GM18498 (cell line): ENCODE measurements around the gene JAKMIP2.
A peak's percentile ranks its signal among the peaks of the same experiment; 100 is the strongest.
"Not testable (repeated sequence)": the region's sequence is repeated elsewhere in the genome, so short reads cannot be mapped to it uniquely, and the experiment has no call there.

Experiments used
- ATAC-seq: cut with Tn5 transposase; IDR thresholded peaks from one replicate; pipeline ENCODE4 v1.9.1; 2021; ENCODE audit warnings: mild to moderate bottlenecking, moderate library complexity; ENCODE audit not compliant: unreplicated experiment

The JAKMIP2 gene

GRCh38 chr5:147617191-147617606, 165.3 kb downstream of the JAKMIP2 start:
- ATAC-seq: no peak

DNA sequence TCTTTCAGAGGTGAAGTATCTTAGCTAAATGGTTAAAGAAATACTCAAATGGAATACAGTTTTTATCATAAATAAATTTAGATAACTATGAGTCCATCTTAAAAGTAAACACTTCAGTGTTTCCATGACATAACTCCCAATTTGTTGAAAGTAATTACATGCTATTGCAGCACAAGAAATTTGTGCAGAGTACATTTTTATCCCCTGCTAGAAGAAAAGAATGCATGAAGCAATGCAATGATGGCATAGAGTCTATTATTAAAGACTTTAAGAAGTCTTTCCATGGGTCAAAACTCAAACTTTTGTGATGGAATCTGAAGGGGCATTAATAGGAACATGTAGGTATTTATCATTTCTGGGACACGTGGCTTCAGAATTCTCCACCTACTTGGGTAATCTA, 166.1 kb downstream of the JAKMIP2 start:
- ATAC-seq: no peak

GRCh38 chr5:147613359-147613758, 169.2 kb downstream of the JAKMIP2 start:
- no peak for ATAC-seq

GRCh38 chr5:147611483-147611882, 171.0 kb downstream of the JAKMIP2 start:
- no peak for ATAC-seq

GRCh38 chr5:147610798-147611197, 171.7 kb downstream of the JAKMIP2 start:
- no peak for ATAC-seq

- no peak for ATAC-seq
Measured at GRCh38 chr5:147601652-147602051, 180.9 kb downstream of the JAKMIP2 start.

DNA sequence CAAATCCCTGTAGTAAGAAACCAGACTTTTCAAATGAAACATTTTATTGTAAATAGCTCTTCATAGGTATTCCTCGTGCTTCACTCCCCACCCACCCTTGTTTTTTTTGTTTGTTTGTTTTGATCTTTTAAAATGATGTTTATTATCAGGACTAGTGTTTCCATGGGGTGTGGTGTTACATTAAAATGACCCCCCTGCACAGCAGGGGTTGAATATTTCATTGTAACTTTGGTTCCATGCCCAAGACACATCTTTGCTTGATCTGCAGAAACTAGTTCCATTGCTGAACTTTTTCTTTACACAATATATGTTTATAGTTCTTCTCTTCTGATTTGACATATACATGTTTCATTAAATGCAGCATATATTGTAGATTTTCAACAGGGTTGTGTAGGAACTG, 191.4 kb downstream of the JAKMIP2 start:
- ATAC-seq: no peak

GRCh38 chr5:147590096-147590495, 192.4 kb downstream of the JAKMIP2 start:
- ATAC-seq: no peak

DNA sequence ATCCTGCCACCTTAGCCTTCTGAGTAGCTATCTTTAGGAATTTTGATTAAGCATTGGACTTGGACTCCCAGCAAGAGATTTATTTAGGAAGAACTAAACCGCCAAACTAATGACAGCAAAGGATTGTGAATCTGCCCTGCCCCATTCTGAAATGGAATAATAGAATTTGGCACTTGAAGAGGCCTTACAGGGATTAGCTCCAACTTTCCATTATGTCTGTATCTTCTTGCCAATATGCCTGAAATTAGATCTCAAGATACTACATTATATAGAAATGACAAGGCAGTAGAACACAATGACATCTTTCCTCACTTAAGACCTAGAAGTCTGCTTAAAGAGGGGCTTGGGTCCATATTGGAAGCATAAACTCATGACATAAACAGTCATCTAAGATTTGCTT, 195.7 kb downstream of the JAKMIP2 start:
- no peak for ATAC-seq

- no peak for ATAC-seq
Measured at GRCh38 chr5:147586221-147586620, 196.3 kb downstream of the JAKMIP2 start.

DNA sequence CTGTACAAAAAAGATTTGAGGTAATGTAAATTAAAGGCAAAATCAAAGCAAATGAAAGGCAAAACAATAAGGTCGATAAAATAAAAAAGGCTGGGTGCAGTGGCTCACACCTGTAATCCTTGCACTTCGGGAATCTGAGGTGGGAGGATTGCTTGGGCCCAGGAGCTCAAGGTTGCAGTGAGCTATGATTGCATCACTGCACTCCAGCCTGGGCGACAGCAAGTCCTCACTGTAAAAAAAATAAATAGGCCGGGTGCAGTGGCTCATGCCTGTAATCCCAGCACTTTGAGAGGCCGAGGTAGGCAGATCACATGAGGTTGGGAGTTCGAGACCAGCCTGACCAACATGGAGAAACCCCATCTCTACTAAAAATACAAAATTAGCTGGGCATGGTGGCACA, 200.3 kb downstream of the JAKMIP2 start:
- ATAC-seq: not testable (repeated sequence)

DNA sequence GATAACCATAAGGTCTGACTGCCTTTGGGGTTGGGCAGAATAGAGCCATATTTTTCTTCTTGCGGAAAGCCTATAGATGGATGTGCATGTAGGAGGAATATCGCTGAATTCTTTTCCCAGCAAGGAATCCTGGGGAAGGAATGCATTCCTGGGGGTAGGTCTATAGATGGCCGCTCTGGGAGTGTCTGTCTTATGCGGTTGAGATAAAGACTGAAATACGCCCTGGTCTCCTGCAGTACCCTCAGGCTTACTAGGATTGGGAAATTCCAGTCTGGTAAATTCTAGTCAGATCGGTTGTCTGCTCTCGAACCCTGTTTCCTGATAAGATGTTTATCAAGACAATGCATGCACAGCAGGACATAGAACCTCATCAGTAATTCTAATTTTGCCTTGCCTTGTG, 202.1 kb downstream of the JAKMIP2 start:
- ATAC-seq: not testable (repeated sequence)

GRCh38 chr5:147578228-147579024, 204.1 kb downstream of the JAKMIP2 start:
- no peak for ATAC-seq

DNA sequence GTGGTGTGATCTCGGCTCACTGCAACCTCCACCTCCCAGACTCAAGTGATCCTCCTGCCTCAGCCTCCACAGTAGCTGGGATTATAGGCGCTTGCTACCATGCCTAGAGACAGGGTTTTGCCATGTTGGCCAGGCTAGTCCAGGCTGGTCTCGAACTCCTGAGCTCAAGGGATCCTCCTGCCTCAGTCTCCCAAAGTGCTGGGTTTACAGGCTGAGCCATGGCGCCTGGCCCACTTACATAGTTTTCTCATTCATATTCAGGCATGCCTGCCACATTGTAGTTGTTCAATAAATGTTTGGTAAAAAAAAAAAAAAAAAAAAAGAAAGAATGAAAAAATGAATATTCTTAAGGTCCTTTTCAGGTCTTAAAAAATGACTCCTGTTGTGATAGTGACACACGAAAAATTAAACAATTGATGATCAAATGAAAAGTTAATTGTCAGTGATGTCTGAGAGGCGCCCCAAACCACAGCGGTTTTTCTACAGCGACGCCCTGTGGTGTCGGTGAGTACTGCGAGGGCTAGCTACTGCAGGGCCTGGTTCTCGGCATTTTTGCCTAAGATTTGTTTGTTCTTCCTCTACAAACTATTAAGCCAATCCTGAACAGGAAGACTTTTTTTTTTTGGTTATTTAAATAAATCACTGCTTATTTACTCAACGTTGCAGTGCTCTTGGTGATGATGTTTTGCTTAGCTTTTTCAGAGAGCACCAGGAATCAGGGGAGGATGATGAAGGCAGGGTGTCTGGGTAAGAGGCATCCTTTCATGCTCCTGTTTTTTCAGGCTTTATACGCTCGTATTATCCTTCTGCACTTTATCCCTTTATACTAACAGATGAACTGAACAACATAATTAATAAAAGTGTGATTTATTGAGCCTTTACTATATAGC, 205.6 kb downstream of the JAKMIP2 start:
- ATAC-seq: peak; percentile 82

GRCh38 chr5:147575598-147575997, 206.9 kb downstream of the JAKMIP2 start:
- no peak for ATAC-seq

GRCh38 chr5:147573211-147573610, 209.3 kb downstream of the JAKMIP2 start:
- no peak for ATAC-seq

DNA sequence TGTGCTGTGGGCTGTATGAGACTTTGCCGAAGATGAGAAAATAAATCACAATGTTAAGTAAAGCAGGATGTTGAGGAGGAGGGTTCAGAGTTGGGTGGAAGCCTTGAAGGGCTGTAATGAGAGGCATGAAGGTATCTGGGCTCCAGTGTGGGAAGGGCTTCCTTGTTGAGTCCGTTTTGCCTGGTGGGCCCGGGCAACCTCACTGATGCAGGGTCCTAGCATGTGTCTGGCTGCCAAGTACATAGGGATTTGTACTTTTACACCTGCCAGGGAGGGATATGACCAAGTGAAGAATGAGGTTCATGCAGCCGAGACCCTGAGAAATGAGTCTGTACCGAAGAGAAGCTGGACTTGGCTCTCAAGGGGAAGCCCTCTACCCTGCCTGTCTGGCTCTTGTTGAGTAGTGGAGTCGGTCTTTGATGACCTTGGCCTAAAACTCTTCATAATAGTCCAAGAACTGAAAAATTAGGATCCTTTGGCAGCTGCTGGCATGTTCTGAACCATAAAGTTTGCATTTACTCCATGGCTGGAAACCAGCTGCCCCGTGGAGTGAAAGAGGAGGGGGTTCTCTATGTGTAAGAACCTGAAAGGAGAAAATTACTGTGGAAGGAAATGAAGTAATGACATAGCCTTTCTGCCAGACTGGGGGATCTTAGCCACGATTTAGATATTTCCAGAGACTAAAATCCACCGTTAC, 213.7 kb downstream of the JAKMIP2 start:
- ATAC-seq: no peak

DNA sequence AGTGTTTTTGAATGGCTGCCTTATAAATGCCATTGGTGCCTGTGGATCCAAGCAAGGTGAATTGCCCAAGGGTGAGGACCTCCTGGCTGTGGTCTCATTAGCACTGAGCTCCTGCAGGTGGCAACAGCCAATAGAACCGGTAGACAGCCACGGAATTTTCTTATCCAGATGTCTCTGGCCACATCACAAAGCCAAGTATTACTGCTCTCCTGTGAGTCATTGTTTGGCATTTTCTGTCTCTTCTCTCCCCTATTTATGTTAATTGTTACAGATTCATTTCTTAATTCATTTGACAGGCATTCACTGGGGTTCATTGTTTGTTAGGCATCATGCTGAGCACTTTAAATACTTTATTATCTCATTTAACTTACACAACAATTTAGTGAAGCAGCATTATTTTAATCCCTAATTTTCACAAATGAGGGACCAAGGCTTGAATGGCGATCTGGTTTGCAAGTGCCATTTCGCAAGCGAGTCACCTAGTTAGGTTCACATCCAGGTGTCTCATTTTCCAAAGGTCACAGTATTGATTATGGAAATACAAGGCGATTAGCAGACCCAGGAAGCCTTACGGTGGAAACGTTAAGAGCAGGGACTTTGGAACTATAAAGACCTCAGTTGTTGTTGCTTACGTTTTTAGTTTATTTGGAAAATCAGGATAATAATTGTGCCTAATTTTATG, 214.5 kb downstream of the JAKMIP2 start:
- no peak for ATAC-seq

DNA sequence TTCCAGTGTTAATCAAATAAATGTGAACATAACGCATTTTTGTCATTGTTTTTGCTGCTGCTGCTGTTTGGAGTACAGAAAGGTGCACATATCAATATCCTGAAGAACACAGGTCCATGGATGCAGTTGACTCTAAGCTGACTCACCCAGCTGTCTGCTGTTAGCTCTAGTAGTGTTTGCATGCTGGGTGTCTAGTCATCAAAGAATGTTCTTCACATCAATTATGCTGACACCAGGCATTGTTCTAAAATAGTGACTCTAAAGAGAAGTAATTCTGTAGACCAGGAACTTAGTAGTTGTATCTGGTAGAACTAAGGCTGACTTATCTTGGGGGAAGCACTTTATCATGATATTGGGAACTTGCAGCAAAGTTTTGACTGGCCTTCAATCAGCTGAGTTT, 217.0 kb downstream of the JAKMIP2 start:
- no peak for ATAC-seq

DNA sequence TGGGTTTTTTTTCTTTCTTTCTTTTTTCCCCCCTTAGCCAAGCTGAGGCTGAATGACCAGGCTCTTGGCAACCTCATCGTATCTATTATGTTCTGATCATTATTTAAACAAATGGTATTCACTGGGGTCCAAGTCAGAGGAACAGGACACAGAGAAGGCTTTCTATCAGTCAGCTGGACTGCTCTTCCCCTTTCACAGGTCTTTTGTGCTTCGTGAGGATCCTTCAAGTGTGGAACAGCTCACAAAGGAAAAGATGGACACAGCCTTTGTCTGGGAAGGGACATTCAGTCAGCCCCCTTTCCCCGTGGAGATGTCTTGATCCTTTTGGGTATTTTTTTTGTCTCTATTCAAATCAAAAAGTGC, 218.4 kb downstream of the JAKMIP2 start:
- no peak for ATAC-seq
